ENCODE measurements around the gene CARHSP1.

GRCh38 chr16:8822403-8822802 is 46.4 kb downstream of the CARHSP1 start:
- TF ChIP-seq POLR2A (IDR thresholded peaks at IDR 0.05; ENCODE audit: low read length) (no peak), GATA1 (IDR thresholded peaks at IDR 0.05; ENCODE audit: low read depth, low read length) (no peak)
